Suprapubic skin (tissue), 3 donors: ENCODE measurements around the gene IQCE.

Experiments used
- CTCF ChIP-seq, 2 donors: fragments of 200-600 bp in 1 of 2; fragments of 450-650 bp in 1 of 2; sonication (generic) in 1 of 2; IDR thresholded peaks; one replicate each; pipeline ENCODE4 v1.5.1; 2016 to 2019; ENCODE audit warnings: antibody characterized with exemption in 2 of 2, mild to moderate bottlenecking in 1 of 2, moderate library complexity in 1 of 2
- POLR2AphosphoS5 ChIP-seq, 3 donors: sonication (generic); formaldehyde crosslinking; IDR thresholded peaks; one replicate each; pipeline ENCODE4 v1.6.1; 2017; ENCODE audit warnings: antibody characterized with exemption in 3 of 3

DNA sequence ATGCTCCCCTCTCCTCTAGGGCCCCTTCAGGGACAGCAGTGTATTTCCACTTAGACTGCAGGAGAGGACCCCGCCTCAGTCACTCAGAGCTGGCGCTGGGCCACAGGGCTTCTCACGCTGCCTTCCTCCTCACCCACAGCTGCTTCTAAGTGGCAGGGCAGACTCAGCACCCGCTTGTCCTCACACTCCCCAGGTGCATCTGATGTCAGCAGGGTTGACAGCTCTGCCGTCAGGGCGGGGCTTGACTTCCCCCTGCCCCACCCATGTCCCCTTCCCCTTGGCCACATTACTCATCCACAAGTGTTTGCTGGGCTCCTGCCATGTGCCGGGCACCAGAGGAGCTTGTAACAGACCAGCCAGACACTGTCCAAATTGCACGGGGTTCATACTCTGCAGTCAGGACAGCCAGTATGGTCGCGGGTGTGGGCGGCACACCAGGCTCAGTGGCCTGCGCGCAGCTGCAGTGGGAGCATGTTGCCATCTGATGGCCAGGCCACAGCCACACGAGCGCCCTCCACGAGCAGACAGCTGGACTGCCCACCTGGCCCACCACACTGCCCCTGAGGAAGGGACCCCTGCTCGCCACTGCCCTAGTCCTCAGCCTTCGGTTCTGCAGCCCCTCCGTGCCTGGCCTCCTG, 43.7 kb downstream of the IQCE start:
- TF ChIP-seq CTCF (IDR thresholded peaks at IDR 0.05) = no peak
- TF ChIP-seq POLR2AphosphoS5 (IDR thresholded peaks at IDR 0.05) = no peak
